GM19239 (cell line): ENCODE measurements around the gene HNRNPA1L2.
"Not testable (repeated sequence)": the region's sequence is repeated elsewhere in the genome, so short reads cannot be mapped to it uniquely, and the experiment has no call there.

Source experiments
- DNase-seq: peaks from one replicate; pipeline ENCODE4 v3.0.0; 2011; ENCODE audit warnings: low spot score; ENCODE audit not compliant: insufficient read length
- FAIRE-seq: peaks from 2 replicates; lab custom pipeline; 2011; peaks lifted over from hg19 to GRCh38; lab: Jason Lieb, UNC

The HNRNPA1L2 gene

DNA sequence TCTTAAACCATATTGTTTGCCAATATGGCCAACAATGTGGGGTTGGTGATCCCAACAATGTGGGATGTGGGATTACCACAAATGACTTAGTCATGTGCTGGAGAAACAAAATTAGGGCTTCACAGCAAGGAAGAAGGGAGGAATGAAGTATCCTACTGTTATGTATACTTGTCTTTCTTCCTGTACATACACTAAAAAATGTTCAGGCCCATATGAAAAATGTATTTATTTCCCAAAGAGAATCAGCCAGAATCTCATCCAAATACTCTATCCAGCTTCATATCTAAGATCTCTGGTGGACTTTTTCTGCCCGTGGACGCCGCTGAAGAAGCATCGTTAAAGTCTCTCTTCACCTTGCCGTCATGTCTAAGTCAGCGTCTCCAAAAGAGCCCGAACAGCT, at the start of gene HNRNPA1L2:
TSS of gene HNRNPA1L2 (plus strand) at position 301 of the 400 bp plus-strand sequence. CDS start at position 363, 62 bp downstream.
- FAIRE-seq (no peak), DNase-seq (no peak)

GRCh38 chr13:52593175-52593574, 49.1 kb upstream of the HNRNPA1L2 start:
- not testable (repeated sequence) for DNase-seq, FAIRE-seq

DNA sequence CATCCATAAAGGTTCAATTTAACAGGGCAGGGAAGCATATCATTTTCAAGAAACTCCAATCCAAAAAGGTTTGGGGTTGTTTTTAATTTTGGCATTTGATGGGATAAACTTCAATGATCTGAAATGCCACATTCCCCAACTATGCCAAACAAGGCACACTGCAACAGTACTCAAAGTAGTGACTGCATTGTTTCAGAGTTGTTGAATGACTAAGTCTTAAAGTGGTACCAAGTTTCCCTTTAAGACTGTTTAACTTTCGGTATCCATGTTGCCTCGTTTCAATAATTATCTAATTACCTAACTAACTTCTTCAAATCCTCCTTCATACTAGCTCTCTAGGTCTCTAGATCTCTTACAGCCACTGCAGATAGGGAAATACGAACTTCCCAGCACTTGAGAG, 48.4 kb upstream of the HNRNPA1L2 start:
- not testable (repeated sequence) for DNase-seq, FAIRE-seq

DNA sequence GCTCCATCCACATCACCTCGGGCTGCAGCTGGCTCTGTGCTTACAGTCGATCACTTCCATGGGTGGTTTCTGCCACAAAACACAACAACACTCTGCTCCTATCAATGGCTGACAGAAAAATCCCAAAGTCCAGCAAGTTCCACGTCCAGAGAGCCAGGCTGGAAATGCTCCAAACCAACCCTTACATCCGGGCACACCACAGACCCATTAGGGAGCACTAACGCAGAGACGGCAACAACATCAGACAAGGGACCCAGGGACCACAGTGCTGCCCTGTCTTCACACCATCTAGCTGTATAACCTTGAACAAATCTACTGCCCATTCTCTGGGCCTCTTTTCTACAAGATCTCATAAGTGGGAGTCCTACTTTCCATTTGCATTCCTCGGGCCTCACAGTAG, 47.9 kb upstream of the HNRNPA1L2 start:
- FAIRE-seq, DNase-seq: not testable (repeated sequence)

GRCh38 chr13:52597676-52598075, 44.6 kb upstream of the HNRNPA1L2 start:
- no peak for DNase-seq
- no peak for FAIRE-seq

DNA sequence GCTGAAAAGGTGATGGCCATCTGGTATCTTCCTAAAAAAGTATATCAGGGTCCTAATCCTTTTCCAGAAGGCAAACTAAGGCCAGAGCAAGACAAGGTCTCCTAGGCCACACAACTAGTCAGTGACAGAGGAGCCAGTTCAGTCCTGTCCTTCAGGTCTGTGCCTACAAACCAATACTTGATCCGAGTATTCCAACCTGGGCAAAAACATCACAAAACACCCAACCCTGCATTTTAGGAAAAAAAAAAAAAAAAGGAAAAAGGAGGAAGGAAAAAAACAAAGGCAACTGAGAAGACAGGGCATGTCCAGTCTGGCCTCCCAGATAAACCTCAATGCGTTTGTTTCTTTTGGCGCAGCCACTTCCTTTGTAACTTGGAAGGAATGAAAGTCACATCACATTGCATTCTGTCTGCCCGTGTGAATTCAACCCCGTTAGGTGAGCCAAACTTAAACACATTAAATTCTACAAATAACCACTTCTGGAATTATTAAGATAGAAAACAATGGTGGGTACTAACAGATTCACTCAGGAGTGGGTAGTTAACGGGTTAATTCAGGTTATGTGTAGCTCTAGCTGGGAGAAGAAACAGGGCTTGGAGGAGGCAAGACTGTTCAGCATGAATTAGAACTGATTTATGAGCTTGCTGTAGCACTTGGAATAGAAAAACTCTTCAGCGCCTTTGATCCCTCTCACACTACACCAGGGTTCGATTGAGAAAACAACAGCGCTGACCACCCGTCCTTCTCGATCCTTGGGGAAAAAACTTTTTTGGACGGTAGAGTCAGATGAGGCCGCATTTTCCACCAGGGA, 43.0 kb upstream of the HNRNPA1L2 start:
- DNase-seq: no peak
- FAIRE-seq: peak; percentile 31

DNA sequence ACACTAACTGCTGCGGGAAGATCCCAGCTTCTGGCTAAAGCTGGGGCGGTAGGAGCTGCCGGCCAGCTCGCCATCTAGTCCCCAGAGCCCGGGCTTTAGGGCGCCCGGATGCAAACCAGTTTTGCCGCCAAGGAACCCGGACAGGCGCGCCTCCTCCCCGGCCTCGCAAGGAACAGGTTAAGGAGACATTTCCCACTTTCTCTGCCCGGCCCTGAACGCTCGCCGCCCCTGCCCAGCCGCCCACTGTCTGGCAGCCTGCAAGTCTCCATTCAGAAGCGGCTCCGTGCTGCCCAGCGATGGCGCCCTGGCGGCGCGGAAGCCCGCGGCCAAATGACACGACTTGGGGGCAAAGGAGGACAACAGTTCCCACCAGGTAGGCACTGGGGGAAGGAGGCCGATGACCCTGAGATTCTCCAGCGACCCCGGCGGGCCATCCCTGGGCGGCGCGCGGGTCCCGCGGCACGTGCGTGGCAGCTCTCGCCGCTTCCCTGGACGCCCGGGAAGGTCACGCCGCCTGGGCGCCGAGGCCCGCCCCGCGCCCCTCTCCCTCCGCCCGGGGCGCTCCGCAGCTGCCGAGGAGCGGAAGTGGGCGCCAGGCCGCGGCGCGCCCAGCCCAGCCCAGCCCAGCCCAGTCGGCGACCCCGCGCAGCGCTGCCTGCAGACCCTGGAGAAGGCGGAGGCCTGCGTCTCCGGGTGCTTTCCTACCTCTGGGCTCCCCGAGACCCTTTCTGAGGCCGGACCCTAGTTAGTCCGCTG, 42.2 kb upstream of the HNRNPA1L2 start:
- no peak for FAIRE-seq
- no peak for DNase-seq

- DNase-seq (no peak), FAIRE-seq (no peak)
These were observed 41.6 kb upstream of the HNRNPA1L2 start for GRCh38 chr13:52600666-52601065.

DNA sequence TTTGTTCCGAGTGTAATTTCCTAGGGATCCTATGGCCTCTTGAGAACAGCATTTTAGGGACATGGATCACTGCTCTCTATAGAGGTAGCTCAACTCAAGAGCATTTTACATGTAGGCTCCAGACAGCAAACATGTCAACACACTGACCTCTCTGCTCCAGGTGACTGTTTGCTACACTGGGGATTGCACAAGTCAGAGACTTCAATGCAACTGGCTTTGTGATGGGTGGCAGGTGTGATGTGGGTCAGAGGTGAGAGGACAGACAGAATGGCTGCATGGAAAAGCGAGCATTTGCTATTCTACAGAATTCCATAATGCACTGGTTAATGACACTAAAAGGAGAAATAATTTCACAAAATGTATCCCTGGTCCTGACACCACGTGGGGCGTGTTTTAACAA, 38.9 kb upstream of the HNRNPA1L2 start:
- not testable (repeated sequence) for FAIRE-seq, DNase-seq

GRCh38 chr13:52606126-52606525, 36.1 kb upstream of the HNRNPA1L2 start:
- DNase-seq, FAIRE-seq: not testable (repeated sequence)

DNA sequence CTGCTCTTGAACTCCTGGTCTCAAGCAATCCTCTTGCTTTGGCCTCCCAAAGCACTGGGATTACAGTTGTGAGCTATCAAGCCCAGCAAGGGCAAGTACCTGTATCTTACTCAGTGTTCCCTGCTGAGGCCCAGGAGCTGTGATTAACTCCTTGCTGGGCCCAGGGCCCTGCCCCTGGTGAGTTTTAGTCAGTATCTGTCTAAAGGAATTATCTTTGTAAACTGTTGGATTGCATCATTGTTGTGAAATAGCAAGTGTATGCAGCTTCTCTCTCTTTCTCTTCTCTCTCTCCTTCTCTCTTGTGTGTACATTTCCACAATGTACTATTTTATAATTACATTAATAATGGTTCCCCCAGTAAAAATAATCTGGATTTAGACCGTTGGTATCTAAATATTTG, 35.4 kb upstream of the HNRNPA1L2 start:
- DNase-seq, FAIRE-seq: not testable (repeated sequence)

GRCh38 chr13:52608184-52608583, 34.0 kb upstream of the HNRNPA1L2 start:
- not testable (repeated sequence) for FAIRE-seq, DNase-seq

- DNase-seq: not testable (repeated sequence)
- peak; percentile 62 for FAIRE-seq
These were observed 33.1 kb upstream of the HNRNPA1L2 start for GRCh38 chr13:52609013-52609606.

GRCh38 chr13:52610158-52610557, 32.1 kb upstream of the HNRNPA1L2 start:
- FAIRE-seq: peak; percentile 54
- DNase-seq: not testable (repeated sequence)

DNA sequence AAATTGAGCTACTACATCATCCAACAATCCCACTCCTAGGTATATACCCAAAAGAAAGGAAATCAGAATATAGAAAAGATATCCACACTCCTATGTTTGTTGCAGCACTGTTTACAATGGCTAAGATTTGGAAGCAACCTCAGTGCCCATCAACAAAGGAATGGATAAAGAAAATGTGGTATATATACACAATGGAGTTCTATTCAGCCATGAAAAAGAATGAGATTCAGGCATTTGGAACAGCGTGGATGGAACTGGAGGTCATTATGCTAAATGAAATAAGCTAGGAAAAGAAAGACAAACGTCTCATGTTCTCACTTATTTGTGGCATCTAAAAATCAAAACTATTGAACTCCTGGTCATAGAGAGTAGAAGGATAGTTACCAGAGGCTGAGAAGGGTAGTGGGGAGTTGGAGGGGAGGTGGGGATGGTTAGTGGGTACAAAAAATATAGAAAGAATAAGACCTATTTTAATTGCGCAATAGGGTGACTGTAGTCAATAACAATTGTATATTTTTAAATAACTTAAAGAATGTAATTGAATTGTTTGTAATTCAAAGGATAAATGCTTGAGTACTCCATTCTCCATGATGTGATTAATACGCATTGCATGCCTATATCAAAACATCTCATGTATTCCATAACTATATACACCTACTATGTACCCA, 27.0 kb upstream of the HNRNPA1L2 start:
- no peak for DNase-seq
- FAIRE-seq: no peak

GRCh38 chr13:52615812-52616211, 26.4 kb upstream of the HNRNPA1L2 start:
- DNase-seq: no peak
- FAIRE-seq: no peak

DNA sequence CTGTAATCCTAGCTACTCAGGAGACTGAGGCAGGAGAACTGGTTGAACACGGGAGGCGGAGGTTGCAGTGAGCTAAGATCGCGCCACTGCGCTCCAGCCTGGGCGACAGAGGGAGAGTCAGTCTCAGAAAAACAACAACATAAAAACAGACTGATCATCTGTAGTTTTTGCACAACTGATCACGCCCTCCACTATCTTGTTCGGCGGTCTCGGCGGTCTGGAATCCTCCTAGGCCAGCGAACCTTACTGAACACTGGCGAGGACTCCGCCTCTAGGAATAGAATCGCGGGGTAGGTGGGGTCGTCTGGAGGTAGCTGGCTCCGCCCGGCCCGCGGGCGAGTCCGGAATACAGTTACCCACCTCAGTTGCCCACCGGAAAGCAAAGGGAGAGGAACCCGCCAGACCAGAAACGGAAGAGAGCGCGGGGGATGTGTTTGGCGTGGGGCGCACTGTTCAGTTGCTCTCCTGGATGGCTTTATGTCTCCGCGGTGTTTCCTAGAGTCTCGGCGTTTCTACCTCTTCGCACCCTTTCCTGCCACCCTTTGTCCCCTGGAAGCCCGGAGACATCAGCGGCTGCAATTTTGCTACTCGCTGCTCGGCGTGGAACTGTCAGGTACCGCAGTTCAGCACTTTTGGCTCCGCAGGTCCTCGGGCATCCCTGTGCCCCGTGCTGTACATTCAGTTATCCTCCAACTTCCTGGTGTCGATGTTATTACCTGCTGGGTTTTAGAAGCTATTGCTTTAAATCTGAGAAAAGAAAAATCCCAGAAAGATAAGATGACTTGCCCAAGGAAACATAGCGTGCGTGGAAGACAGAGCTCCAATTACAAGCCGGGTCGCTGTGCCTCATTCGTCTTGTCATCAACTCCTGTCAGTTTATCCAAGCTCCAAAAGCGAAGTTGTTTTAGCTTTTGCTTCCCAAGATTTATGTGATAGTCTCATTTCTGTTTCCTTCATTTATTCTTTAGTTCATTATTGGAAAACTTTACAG, 24.9 kb upstream of the HNRNPA1L2 start:
- DNase-seq (peak; percentile 66), FAIRE-seq (peak; percentile 89)

- FAIRE-seq: peak; percentile 42
These were observed 11.0 kb upstream of the HNRNPA1L2 start for GRCh38 chr13:52631083-52631690.

More at GRCh38 chr13:52631083-52631690, 11.0 kb upstream of the HNRNPA1L2 start:
- not testable (repeated sequence) for DNase-seq
